NCI-H446 treated with DMSO at 0.1 percent for 48 hours (cell line): ENCODE results near the gene FBRSL1.
"Not testable (repeated sequence)": the region's sequence is repeated elsewhere in the genome, so short reads cannot be mapped to it uniquely, and the experiment has no call there.

Experiments
- DNase-seq: peaks from one replicate; lab custom pipeline; 2025; lab: John Stamatoyannopoulos, UW

The FBRSL1 gene

GRCh38 chr12:132471011-132471857 lies 18.7 kb upstream of the FBRSL1 start:
- DNase-seq: no peak

GRCh38 chr12:132471858-132472255 lies 18.1 kb upstream of the FBRSL1 start:
- DNase-seq: no peak

GRCh38 chr12:132472386-132472785 lies 17.6 kb upstream of the FBRSL1 start:
- no peak for DNase-seq

GRCh38 chr12:132474237-132474741 lies 15.7 kb upstream of the FBRSL1 start:
- no peak for DNase-seq

- DNase-seq: not testable (repeated sequence)
Measured at GRCh38 chr12:132474799-132475303, 15.1 kb upstream of the FBRSL1 start.

- no peak for DNase-seq
Measured at GRCh38 chr12:132475304-132476037, 14.5 kb upstream of the FBRSL1 start.

GRCh38 chr12:132476038-132476414 lies 13.9 kb upstream of the FBRSL1 start:
- DNase-seq: no peak

GRCh38 chr12:132476421-132476820 lies 13.5 kb upstream of the FBRSL1 start:
- DNase-seq: no peak

- no peak for DNase-seq
Measured at GRCh38 chr12:132477017-132477702, 12.8 kb upstream of the FBRSL1 start.

- DNase-seq: no peak
Measured at GRCh38 chr12:132477703-132478432, 12.1 kb upstream of the FBRSL1 start.

- no peak for DNase-seq
Measured at GRCh38 chr12:132478433-132478803, 11.5 kb upstream of the FBRSL1 start.

- DNase-seq: no peak
Measured at GRCh38 chr12:132478845-132479244, 11.1 kb upstream of the FBRSL1 start.

- DNase-seq: no peak
Measured at GRCh38 chr12:132479291-132479690, 10.7 kb upstream of the FBRSL1 start.

- no peak for DNase-seq
Measured at GRCh38 chr12:132479938-132480622, 9.9 kb upstream of the FBRSL1 start.

- no peak for DNase-seq
Measured at GRCh38 chr12:132480623-132481132, 9.3 kb upstream of the FBRSL1 start.

GRCh38 chr12:132481345-132481744 lies 8.6 kb upstream of the FBRSL1 start:
- no peak for DNase-seq

- DNase-seq: no peak
Measured at GRCh38 chr12:132481771-132482745, 7.9 kb upstream of the FBRSL1 start.

- DNase-seq: no peak
Measured at GRCh38 chr12:132482771-132483170, 7.2 kb upstream of the FBRSL1 start.

GRCh38 chr12:132483208-132483607 lies 6.7 kb upstream of the FBRSL1 start:
- no peak for DNase-seq

- no peak for DNase-seq
Measured at GRCh38 chr12:132483612-132484011, 6.3 kb upstream of the FBRSL1 start.
